HL-60 (cell line): ENCODE data around the gene CCDC126.

Experiments
- DNase-seq, 2 experiments: peaks; one replicate each; pipeline ENCODE4 v3.0.0-alpha.2; 2010 to 2020; ENCODE audit warnings: low read depth in 1 of 2, low spot score in 1 of 2
- H3K27ac ChIP-seq: fragments of 250-450 bp; sonication (Bioruptor Pico); replicated peaks from 2 replicates; pipeline ENCODE4 v1.5.1; 2020; ENCODE audit warnings: mild to moderate bottlenecking, moderate library complexity
- H3K27me3 ChIP-seq: fragments of 250-450 bp; sonication (Bioruptor Pico); 2 replicates; pipeline ENCODE4 v1.5.1; 2021; ENCODE audit warnings: mild to moderate bottlenecking, moderate library complexity; ENCODE audit not compliant: insufficient read depth, poor library complexity, severe bottlenecking
- H3K4me3 ChIP-seq: replicated peaks from 2 replicates; pipeline ENCODE4 v1.5.1; 2011; ENCODE audit warnings: mild to moderate bottlenecking, control low read depth, low read length; ENCODE audit not compliant: insufficient read depth
- CTCF ChIP-seq: IDR thresholded peaks from one replicate; pipeline ENCODE4 v1.5.1; 2011; ENCODE audit warnings: low read length, control low read depth, inconsistent platforms; ENCODE audit not compliant: insufficient read depth
- GABPA ChIP-seq: IDR thresholded peaks from 2 replicates; pipeline ENCODE4 v1.6.1; 2012; ENCODE audit warnings: low read depth
- POLR2AphosphoS5 ChIP-seq: IDR thresholded peaks from 2 replicates; pipeline ENCODE4 v1.6.1; 2012; ENCODE audit warnings: low read depth
- REST ChIP-seq: IDR thresholded peaks from 2 replicates; pipeline ENCODE4 v1.6.1; 2012; ENCODE audit warnings: low read depth; ENCODE audit not compliant: insufficient replicate concordance
- SPI1 ChIP-seq: IDR thresholded peaks from 2 replicates; pipeline ENCODE4 v1.6.1; 2012; ENCODE audit warnings: low read depth, mild to moderate bottlenecking, borderline replicate concordance

The CCDC126 gene

GRCh38 chr7:23661385-23661784 is 64.2 kb downstream of the CCDC126 start:
- Histone ChIP-seq H3K27me3 (no peaks in the 10 kb centered on the region), H3K27ac (no peak overlapping the region), H3K4me3 (no peak overlapping the region)
- no peak for TF ChIP-seq SPI1
- no peak for TF ChIP-seq CTCF
- no peak for TF ChIP-seq REST
- no peak for TF ChIP-seq GABPA
- no peak for TF ChIP-seq POLR2AphosphoS5
- no peak for DNase-seq

GRCh38 chr7:23662124-23662983 is 65.2 kb downstream of the CCDC126 start:
- Histone ChIP-seq H3K27me3 (no peaks in the 10 kb centered on the region), H3K4me3 (no peak overlapping the region), H3K27ac (no peak overlapping the region)
- DNase-seq, result no peak
- TF ChIP-seq SPI1, result no peak
- TF ChIP-seq CTCF, result no peak
- no peak for TF ChIP-seq GABPA
- TF ChIP-seq POLR2AphosphoS5, result no peak
- no peak for TF ChIP-seq REST

GRCh38 chr7:23662984-23663313 is 65.8 kb downstream of the CCDC126 start:
- TF ChIP-seq CTCF, result no peak
- no peak for TF ChIP-seq REST
- no peak for TF ChIP-seq POLR2AphosphoS5
- no peak for TF ChIP-seq SPI1
- no peak for TF ChIP-seq GABPA
- no peak for DNase-seq
- Histone ChIP-seq H3K27ac (no peak overlapping the region), H3K27me3 (no peaks in the 10 kb centered on the region), H3K4me3 (no peak overlapping the region)
